Mucosa of stomach (tissue), 1 donor: ENCODE measurements around the gene PHF3.

Experiments used
- H3K27me3 ChIP-seq: one replicate; pipeline ENCODE4 v1.7.0; 2013; ENCODE audit warnings: mild to moderate bottlenecking, low read length; ENCODE audit not compliant: control insufficient read depth, insufficient read depth
- H3K36me3 ChIP-seq: one replicate; pipeline ENCODE4 v1.7.0; 2013; ENCODE audit warnings: low read length; ENCODE audit not compliant: control insufficient read depth, insufficient read depth
- H3K4me1 ChIP-seq: one replicate; pipeline ENCODE4 v1.7.0; 2013; ENCODE audit warnings: mild to moderate bottlenecking, low read length; ENCODE audit not compliant: control insufficient read depth, insufficient read depth
- H3K4me3 ChIP-seq: one replicate; pipeline ENCODE4 v1.7.0; 2013; ENCODE audit warnings: low read length
- H3K9ac ChIP-seq: one replicate; pipeline ENCODE4 v1.7.0; 2013; ENCODE audit warnings: mild to moderate bottlenecking, low read length, moderate library complexity
- H3K9me3 ChIP-seq: one replicate; pipeline ENCODE4 v1.7.0; 2013; ENCODE audit warnings: mild to moderate bottlenecking, low read length, moderate library complexity; ENCODE audit not compliant: control insufficient read depth
- donor health status: Pancreatic carcinoma.

PHF3 gene

GRCh38 chr6:63624091-63624490 is 11.5 kb upstream of the PHF3 start:
- Histone ChIP-seq H3K4me1 (no peaks in the 10 kb centered on the region), H3K27me3 (no peaks in the 10 kb centered on the region), H3K4me3 (no peak overlapping the region), H3K9me3 (no peaks in the 10 kb centered on the region), H3K9ac (no peak overlapping the region), H3K36me3 (no peaks in the 10 kb centered on the region)

GRCh38 chr6:63630466-63630865 is 5.1 kb upstream of the PHF3 start:
- Histone ChIP-seq H3K4me1 (peaks cover 5% of the 10 kb centered on the region), H3K4me3 (no peak overlapping the region), H3K9ac (no peak overlapping the region), H3K9me3 (no peaks in the 10 kb centered on the region), H3K36me3 (no peaks in the 10 kb centered on the region), H3K27me3 (no peaks in the 10 kb centered on the region)

- H3K9me3 ChIP-seq: no peaks in the 10 kb centered on the region
- H3K27me3 ChIP-seq: no peaks in the 10 kb centered on the region
- H3K4me3 ChIP-seq: no peak overlapping the region
- peaks cover 7% of the 10 kb centered on the region for H3K4me1 ChIP-seq
- H3K9ac ChIP-seq: no peak overlapping the region
- no peaks in the 10 kb centered on the region for H3K36me3 ChIP-seq
These were observed 972 bp upstream of the PHF3 start for GRCh38 chr6:63634630-63635029.

- H3K27me3 ChIP-seq: no peaks in the 10 kb centered on the region
- peak overlapping the region; percentile 97 for H3K9ac ChIP-seq
- peak overlapping the region; percentile 44 for H3K4me3 ChIP-seq
- H3K4me1 ChIP-seq: peaks cover 13% of the 10 kb centered on the region
- no peaks in the 10 kb centered on the region for H3K9me3 ChIP-seq
- H3K36me3 ChIP-seq: no peaks in the 10 kb centered on the region
These were observed 401 bp upstream of the PHF3 start for GRCh38 chr6:63635215-63635587.

GRCh38 chr6:63636518-63637021 is 968 bp downstream of the PHF3 start:
- peaks cover 15% of the 10 kb centered on the region for H3K4me1 ChIP-seq
- H3K9ac ChIP-seq: peak overlapping the region; percentile 97
- H3K36me3 ChIP-seq: no peaks in the 10 kb centered on the region
- H3K4me3 ChIP-seq: peak overlapping the region; percentile 84
- H3K9me3 ChIP-seq: no peaks in the 10 kb centered on the region
- H3K27me3 ChIP-seq: no peaks in the 10 kb centered on the region

- H3K9ac ChIP-seq: no peak overlapping the region
- peaks cover 15% of the 10 kb centered on the region for H3K4me1 ChIP-seq
- H3K4me3 ChIP-seq: no peak overlapping the region
These were observed 2.4 kb downstream of the PHF3 start for GRCh38 chr6:63637865-63638445.

GRCh38 chr6:63640062-63640461 is 4.5 kb downstream of the PHF3 start:
- H3K27me3 ChIP-seq: no peaks in the 10 kb centered on the region
- H3K36me3 ChIP-seq: no peaks in the 10 kb centered on the region
- H3K4me1 ChIP-seq: peaks cover 13% of the 10 kb centered on the region

More at GRCh38 chr6:63637865-63638445, 2.4 kb downstream of the PHF3 start:
- H3K27me3 ChIP-seq: no peaks in the 10 kb centered on the region
- no peaks in the 10 kb centered on the region for H3K9me3 ChIP-seq
- no peaks in the 10 kb centered on the region for H3K36me3 ChIP-seq

GRCh38 chr6:63643862-63644261 is 8.3 kb downstream of the PHF3 start:
- Histone ChIP-seq H3K9me3 (no peaks in the 10 kb centered on the region), H3K9ac (no peak overlapping the region), H3K36me3 (no peaks in the 10 kb centered on the region), H3K27me3 (no peaks in the 10 kb centered on the region), H3K4me3 (no peak overlapping the region), H3K4me1 (peaks cover 9% of the 10 kb centered on the region)

More at GRCh38 chr6:63640062-63640461, 4.5 kb downstream of the PHF3 start:
- H3K9me3 ChIP-seq: no peaks in the 10 kb centered on the region
- no peak overlapping the region for H3K9ac ChIP-seq
- no peak overlapping the region for H3K4me3 ChIP-seq

GRCh38 chr6:63644668-63645326 is 9.2 kb downstream of the PHF3 start:
- H3K4me3 ChIP-seq: no peak overlapping the region
- H3K9me3 ChIP-seq: no peaks in the 10 kb centered on the region
- no peaks in the 10 kb centered on the region for H3K27me3 ChIP-seq
- no peak overlapping the region for H3K9ac ChIP-seq
- no peaks in the 10 kb centered on the region for H3K36me3 ChIP-seq
- peaks cover 14% of the 10 kb centered on the region for H3K4me1 ChIP-seq

GRCh38 chr6:63649269-63649668 is 13.7 kb downstream of the PHF3 start:
- no peak overlapping the region for H3K9ac ChIP-seq

GRCh38 chr6:63649847-63650265 is 14.3 kb downstream of the PHF3 start:
- Histone ChIP-seq H3K36me3 (no peaks in the 10 kb centered on the region), H3K4me1 (peaks cover 13% of the 10 kb centered on the region), H3K9me3 (no peaks in the 10 kb centered on the region), H3K27me3 (no peaks in the 10 kb centered on the region), H3K4me3 (no peak overlapping the region), H3K9ac (no peak overlapping the region)

More at GRCh38 chr6:63649269-63649668, 13.7 kb downstream of the PHF3 start:
- Histone ChIP-seq H3K9me3 (no peaks in the 10 kb centered on the region), H3K27me3 (no peaks in the 10 kb centered on the region), H3K4me3 (no peak overlapping the region), H3K36me3 (no peaks in the 10 kb centered on the region), H3K4me1 (peaks cover 13% of the 10 kb centered on the region)

- Histone ChIP-seq H3K9ac (no peak overlapping the region), H3K4me3 (no peak overlapping the region), H3K9me3 (no peaks in the 10 kb centered on the region), H3K27me3 (no peaks in the 10 kb centered on the region), H3K4me1 (peaks cover 13% of the 10 kb centered on the region), H3K36me3 (no peaks in the 10 kb centered on the region)
These were observed 17.4 kb downstream of the PHF3 start for GRCh38 chr6:63652980-63653379.
